Measurements from ENCODE around the gene PITX2.

Gene PITX2

DNA sequence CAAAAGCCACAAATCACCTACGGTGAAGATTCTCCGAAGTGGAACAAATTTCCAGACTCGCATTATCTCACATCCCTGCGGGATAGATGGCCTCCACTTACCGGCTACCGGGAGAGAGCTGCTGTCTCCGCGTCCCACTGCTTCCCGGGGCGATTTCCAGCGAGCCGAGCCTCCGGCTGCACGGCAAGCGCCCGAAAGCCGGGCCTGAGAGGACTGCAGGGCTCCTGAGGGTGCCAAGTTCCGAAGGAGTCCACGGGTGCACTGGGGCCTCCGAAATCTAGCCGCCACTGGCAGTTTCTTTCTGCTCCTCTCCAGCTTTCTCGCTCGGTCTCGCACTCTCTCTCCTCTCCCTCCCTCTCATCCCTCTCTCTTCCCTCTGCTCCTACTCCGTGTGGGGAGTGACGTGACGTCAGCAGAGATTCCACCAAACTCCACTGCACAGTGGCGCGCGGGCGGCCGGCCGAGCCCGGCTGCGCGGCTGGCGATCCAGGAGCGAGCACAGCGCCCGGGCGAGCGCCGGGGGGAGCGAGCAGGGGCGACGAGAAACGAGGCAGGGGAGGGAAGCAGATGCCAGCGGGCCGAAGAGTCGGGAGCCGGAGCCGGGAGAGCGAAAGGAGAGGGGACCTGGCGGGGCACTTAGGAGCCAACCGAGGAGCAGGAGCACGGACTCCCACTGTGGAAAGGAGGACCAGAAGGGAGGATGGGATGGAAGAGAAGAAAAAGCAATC is 14.0 kb upstream of the PITX2 start:
- H3K4me3 ChIP-seq (ENCODE audit: low read depth, low read length) = peak overlapping the region; percentile 45
- H3K4me1 ChIP-seq (ENCODE audit: control insufficient read depth, insufficient read depth, low read length) = no peaks in the 10 kb centered on the region
- ChIA-PET POLR2A (interaction anchor here (1.2 to 1.8 kb wide), 2 partner anchors 13 to 14 kb away, joined by 3 to 14 read pairs; partner anchors contain the start of gene PITX2), CTCF (no interaction called here)
- no peaks in the 10 kb centered on the region for H3K9me3 ChIP-seq (ENCODE audit: control insufficient read depth, insufficient read depth, low read depth, low read length)
- peaks cover 0 to 24% of the 10 kb centered on the region in 2 experiments; a peak in 1 of 3 replicates for H3K36me3 ChIP-seq (ENCODE audit: control insufficient read depth in 2 of 2, insufficient read depth in 1 of 2, low read length in 2 of 2)
- H3K27ac ChIP-seq (ENCODE audit: extremely low read depth, low read depth, low read length) = peak overlapping the region; percentile 80
- TF ChIP-seq PBX3 (CRISPR knock-in tag; IDR thresholded peaks at IDR 0.05) (no peak), IKZF3 (tag by site-specific recombination; IDR thresholded peaks at IDR 0.05) (peak; percentile 94), ZNF830 (tag by site-specific recombination; IDR thresholded peaks at IDR 0.05; ENCODE audit: low read depth) (no peak), ZIC2 (tag by site-specific recombination; IDR thresholded peaks at IDR 0.05) (peak; percentile 69; the same call in 1 of the 2 replicates), ZNF423 (tag by site-specific recombination; IDR thresholded peaks at IDR 0.05) (0 out of 2 replicates have a peak, but pooled peaks have one; percentile 8), ZBTB11 (tag by site-specific recombination; conservative IDR thresholded peaks at IDR 0.05; ENCODE audit: low read depth) (0 out of 2 replicates have a peak, but pooled peaks have one; percentile 18), ZNF580 (tag by site-specific recombination; IDR thresholded peaks at IDR 0.05) (no peak), ZFP37 (tag by site-specific recombination; IDR thresholded peaks at IDR 0.05) (peak; percentile 38; the same call in 1 of the 2 replicates), ZBTB10 (tag by site-specific recombination; IDR thresholded peaks at IDR 0.05) (0 out of 2 replicates have a peak, but pooled peaks have one; percentile 16), ZBTB8A (tag by site-specific recombination; IDR thresholded peaks at IDR 0.05) (0 out of 2 replicates have a peak, but pooled peaks have one; percentile 36), ATF2 (tag by site-specific recombination; IDR thresholded peaks at IDR 0.05; ENCODE audit: low read depth) (peak; percentile 69; the same call in 1 of the 2 replicates), ZNF629 (tag by site-specific recombination; IDR thresholded peaks at IDR 0.05) (peak; percentile 91), ZNF335 (tag by site-specific recombination; conservative IDR thresholded peaks at IDR 0.05) (peak; percentile 82), PRDM1 (tag by site-specific recombination; IDR thresholded peaks at IDR 0.05) (peak; percentile 90), ZNF433 (tag by site-specific recombination; IDR thresholded peaks at IDR 0.05; ENCODE audit: low read depth) (no peak), YY2 (tag by site-specific recombination; IDR thresholded peaks at IDR 0.05) (no peak), ZNF792 (tag by site-specific recombination; IDR thresholded peaks at IDR 0.05) (no peak), ZBTB6 (tag by site-specific recombination; IDR thresholded peaks at IDR 0.05) (no peak), ZNF366 (tag by site-specific recombination; conservative IDR thresholded peaks at IDR 0.05) (peak; percentile 97), HOXC10 (CRISPR knock-in tag; IDR thresholded peaks at IDR 0.05) (no peak), ZNF544 (tag by site-specific recombination; IDR thresholded peaks at IDR 0.05) (no peak), ZBTB20 (tag by site-specific recombination; IDR thresholded peaks at IDR 0.05) (peak; percentile 49; the same call in 1 of the 2 replicates), ZNF2 (tag by site-specific recombination; IDR thresholded peaks at IDR 0.05) (peak; percentile 26; the same call in 1 of the 2 replicates)
- TF ChIP-seq, protein P1, sequence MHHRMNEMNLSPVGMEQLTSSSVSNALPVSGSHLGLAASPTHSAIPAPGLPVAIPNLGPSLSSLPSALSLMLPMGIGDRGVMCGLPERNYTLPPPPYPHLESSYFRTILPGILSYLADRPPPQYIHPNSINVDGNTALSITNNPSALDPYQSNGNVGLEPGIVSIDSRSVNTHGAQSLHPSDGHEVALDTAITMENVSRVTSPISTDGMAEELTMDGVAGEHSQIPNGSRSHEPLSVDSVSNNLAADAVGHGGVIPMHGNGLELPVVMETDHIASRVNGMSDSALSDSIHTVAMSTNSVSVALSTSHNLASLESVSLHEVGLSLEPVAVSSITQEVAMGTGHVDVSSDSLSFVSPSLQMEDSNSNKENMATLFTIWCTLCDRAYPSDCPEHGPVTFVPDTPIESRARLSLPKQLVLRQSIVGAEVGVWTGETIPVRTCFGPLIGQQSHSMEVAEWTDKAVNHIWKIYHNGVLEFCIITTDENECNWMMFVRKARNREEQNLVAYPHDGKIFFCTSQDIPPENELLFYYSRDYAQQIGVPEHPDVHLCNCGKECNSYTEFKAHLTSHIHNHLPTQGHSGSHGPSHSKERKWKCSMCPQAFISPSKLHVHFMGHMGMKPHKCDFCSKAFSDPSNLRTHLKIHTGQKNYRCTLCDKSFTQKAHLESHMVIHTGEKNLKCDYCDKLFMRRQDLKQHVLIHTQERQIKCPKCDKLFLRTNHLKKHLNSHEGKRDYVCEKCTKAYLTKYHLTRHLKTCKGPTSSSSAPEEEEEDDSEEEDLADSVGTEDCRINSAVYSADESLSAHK (tag by site-specific recombination; IDR thresholded peaks at IDR 0.05) = peak; percentile 90
